ENCODE results near the gene DCPS.
"Not testable (repeated sequence)": the region's sequence is repeated elsewhere in the genome, so short reads cannot be mapped to it uniquely, and the experiment has no call there.

GRCh38 chr11:126366823-126367654, 63.2 kb downstream of the DCPS start:
- TF ChIP-seq TAF1, POLR2A (IDR thresholded peaks at IDR 0.05; ENCODE audit: low read depth, low read length): not testable (repeated sequence)

Data from GM12891 (cell line).